ENCODE data around the gene UBE3C. TPM values are rescaled to one million over a fixed set of nuclear protein-coding genes. Genes with fewer than 3 reads are reported as not detected.

The UBE3C gene
- total RNA-seq, 1 donor from 2014 or later, result 56.9 TPM

DNA sequence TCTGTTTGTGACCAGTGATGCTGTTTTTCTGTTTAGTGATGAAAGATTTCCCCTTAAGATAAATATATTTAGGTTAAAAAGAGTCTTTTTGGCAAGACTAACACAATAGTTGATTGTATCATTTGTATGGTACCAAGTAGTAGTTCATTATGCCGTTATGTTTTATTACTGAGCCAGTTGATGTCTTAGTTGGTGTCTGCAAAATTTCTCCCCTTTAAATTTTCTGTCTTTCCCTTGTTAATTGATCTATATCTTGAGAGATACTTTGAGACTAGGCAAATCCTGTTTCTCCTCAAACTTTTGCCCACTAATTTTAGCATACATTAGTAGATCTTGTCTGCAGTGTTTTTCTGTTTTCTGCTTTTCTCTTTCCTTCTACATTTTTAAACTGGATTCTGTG lies 21.7 kb downstream of the UBE3C start:
- ATAC-seq, result no peak
- H3K4me1 ChIP-seq, result peaks cover 6% of the 10 kb centered on the region
- TF ChIP-seq CTCF (IDR thresholded peaks at IDR 0.05), result no peak

GRCh38 chr7:157165987-157166386 lies 27.3 kb downstream of the UBE3C start:
- no peak overlapping the region for H3K27ac ChIP-seq
- no peak overlapping the region for H3K4me3 ChIP-seq
- H3K36me3 ChIP-seq, result peaks cover 46% of the 10 kb centered on the region
- DNase-seq (no peak), ATAC-seq (no peak)
- H3K4me1 ChIP-seq, result no peaks in the 10 kb centered on the region
- intact Hi-C loops (cut with DNase I), result no loop called here
- H3K27me3 ChIP-seq, result no peaks in the 10 kb centered on the region
- no peak for TF ChIP-seq CTCF (IDR thresholded peaks at IDR 0.05)
- no peaks in the 10 kb centered on the region for H3K9me3 ChIP-seq

More for the DNA sequence above, 21.7 kb downstream of the UBE3C start:
- Histone ChIP-seq H3K36me3 (peaks cover 8% of the 10 kb centered on the region), H3K27me3 (no peaks in the 10 kb centered on the region), H3K9me3 (no peaks in the 10 kb centered on the region), H3K4me3 (no peak overlapping the region), H3K27ac (no peak overlapping the region)
- no peak for DNase-seq
- intact Hi-C loops (cut with DNase I), result no loop called here

- Histone ChIP-seq H3K27ac (no peak overlapping the region), H3K36me3 (peaks cover 69% of the 10 kb centered on the region), H3K4me1 (no peaks in the 10 kb centered on the region), H3K4me3 (no peak overlapping the region), H3K9me3 (no peaks in the 10 kb centered on the region), H3K27me3 (no peaks in the 10 kb centered on the region)
- intact Hi-C loops (cut with DNase I), result no loop called here
- no peak for ATAC-seq
- no peak for DNase-seq
- no peak for TF ChIP-seq CTCF (IDR thresholded peaks at IDR 0.05)
Observed at GRCh38 chr7:157168571-157168970, 29.8 kb downstream of the UBE3C start.

- Histone ChIP-seq H3K27me3 (no peaks in the 10 kb centered on the region), H3K4me1 (no peaks in the 10 kb centered on the region), H3K36me3 (peaks cover 98% of the 10 kb centered on the region), H3K4me3 (no peak overlapping the region), H3K9me3 (no peaks in the 10 kb centered on the region), H3K27ac (no peak overlapping the region)
- no peak for ATAC-seq
- intact Hi-C loops (cut with DNase I), result no loop called here
- DNase-seq, result no peak
- no peak for TF ChIP-seq CTCF (IDR thresholded peaks at IDR 0.05)
Observed at GRCh38 chr7:157176771-157177170, 38.0 kb downstream of the UBE3C start.

GRCh38 chr7:157177333-157177982 lies 38.7 kb downstream of the UBE3C start:
- intact Hi-C loops (cut with DNase I), result no loop called here
- DNase-seq (no peak), ATAC-seq (no peak)
- Histone ChIP-seq H3K27me3 (no peaks in the 10 kb centered on the region), H3K4me3 (no peak overlapping the region), H3K9me3 (no peaks in the 10 kb centered on the region), H3K27ac (no peak overlapping the region), H3K4me1 (no peaks in the 10 kb centered on the region), H3K36me3 (peaks cover 98% of the 10 kb centered on the region)
- no peak for TF ChIP-seq CTCF (IDR thresholded peaks at IDR 0.05)

GRCh38 chr7:157177983-157178381 lies 39.3 kb downstream of the UBE3C start:
- DNase-seq, result no peak
- H3K9me3 ChIP-seq, result no peaks in the 10 kb centered on the region
- ATAC-seq, result no peak
- no peak overlapping the region for H3K27ac ChIP-seq
- no peak overlapping the region for H3K4me3 ChIP-seq
- intact Hi-C loops (cut with DNase I), result no loop called here
- peaks cover 98% of the 10 kb centered on the region for H3K36me3 ChIP-seq
- no peak for TF ChIP-seq CTCF (IDR thresholded peaks at IDR 0.05)
- H3K27me3 ChIP-seq, result no peaks in the 10 kb centered on the region
- H3K4me1 ChIP-seq, result no peaks in the 10 kb centered on the region

Data from upper lobe of right lung (tissue), 1 donor.